MM.1S (cell line): ENCODE results near the gene NMRK1.

Experiments used
- CTCF ChIP-seq: fragments of 300-600 bp; sonication (generic); IDR thresholded peaks from 2 replicates; pipeline ENCODE4 v1.5.1; 2016; ENCODE audit warnings: antibody characterized with exemption, low read length, mixed read lengths
- EZH2 ChIP-seq: fragments of 300-600 bp; sonication (generic); optimal IDR thresholded peaks from 2 replicates; pipeline ENCODE3; 2017; ENCODE audit warnings: low read depth, mild to moderate bottlenecking, antibody characterized with exemption, low read length, mixed read lengths

GRCh38 chr9:75131700-75132099 lies 43.7 kb upstream of the NMRK1 start:
- TF ChIP-seq CTCF: no peak
- no peak for TF ChIP-seq EZH2
